G401.6 (cell line): ENCODE results near the gene CDC42.
"Not testable (repeated sequence)": the region's sequence is repeated elsewhere in the genome, so short reads cannot be mapped to it uniquely, and the experiment has no call there.

Experiments
- FAIRE-seq: peaks from 2 replicates; lab custom pipeline; 2012; peaks lifted over from hg19 to GRCh38; lab: Jason Lieb, UNC

The CDC42 gene

DNA sequence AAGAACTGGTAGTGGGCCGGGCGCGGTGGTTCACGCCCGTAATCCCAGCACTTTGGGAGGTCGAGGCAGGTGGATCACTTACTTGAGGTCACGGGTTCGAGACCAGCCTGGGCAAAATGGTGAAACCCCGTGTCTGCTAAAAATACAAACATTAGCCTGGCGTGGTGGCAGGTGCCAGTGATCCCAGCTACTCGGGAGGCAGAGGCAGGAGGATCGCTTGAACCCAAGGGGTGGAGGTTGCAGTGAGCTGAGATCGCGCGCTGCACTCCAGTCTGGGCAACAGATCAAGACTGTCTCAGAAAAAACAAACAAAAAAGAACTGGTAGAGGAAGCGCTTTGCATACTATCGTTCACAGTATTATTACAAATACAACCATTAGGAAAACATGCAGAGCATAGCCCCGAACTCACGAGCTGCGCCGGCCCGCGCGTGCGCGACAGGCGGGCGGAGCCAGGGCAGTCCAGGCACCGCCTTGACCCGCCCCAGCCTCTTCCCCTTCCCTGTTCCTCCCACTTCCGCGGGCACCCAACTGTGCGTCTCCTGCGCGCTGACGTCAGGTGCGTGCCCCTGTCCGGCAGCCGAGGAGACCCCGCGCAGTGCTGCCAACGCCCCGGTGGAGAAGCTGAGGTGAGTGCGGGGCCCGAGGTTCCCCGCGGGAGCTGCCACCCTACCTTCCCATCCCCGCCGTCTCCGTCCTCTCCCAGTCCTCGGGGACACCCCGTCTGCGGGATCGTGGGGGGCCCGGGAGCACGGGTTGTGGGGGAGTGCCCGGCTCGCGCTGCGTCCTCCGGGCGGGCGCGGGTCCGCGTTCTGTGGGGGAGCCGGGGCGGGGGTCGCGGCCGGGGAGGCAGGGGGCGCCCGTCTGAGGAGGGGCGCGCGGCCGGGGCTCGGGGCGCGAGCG, at the start of gene CDC42:
Gene CDC42 (plus strand): TSS at position 595 of the 902 bp plus-strand sequence. CDS start 25,770 bp downstream, outside the sequence.
- peak; percentile 81 for FAIRE-seq

DNA sequence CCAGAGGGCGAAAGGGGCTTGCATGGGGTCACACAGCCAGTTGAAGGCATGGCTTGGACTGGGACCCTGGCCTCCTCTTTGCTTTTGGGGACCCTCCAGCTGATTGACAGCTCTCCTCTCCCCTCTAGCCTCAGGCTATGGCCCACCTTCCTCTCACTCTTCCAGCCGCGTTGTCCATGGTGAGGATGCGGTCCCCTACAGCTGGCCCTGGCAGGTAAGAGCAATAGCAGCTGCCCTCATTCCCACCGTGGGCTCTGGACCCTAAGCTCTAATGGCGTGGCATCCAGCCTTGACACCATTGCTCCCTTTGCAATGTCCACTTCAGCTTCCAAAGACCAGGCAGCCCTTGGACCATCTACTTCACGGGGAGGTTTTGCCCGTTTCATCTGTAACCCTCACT, 49.6 kb upstream of the CDC42 start:
- FAIRE-seq: not testable (repeated sequence)

DNA sequence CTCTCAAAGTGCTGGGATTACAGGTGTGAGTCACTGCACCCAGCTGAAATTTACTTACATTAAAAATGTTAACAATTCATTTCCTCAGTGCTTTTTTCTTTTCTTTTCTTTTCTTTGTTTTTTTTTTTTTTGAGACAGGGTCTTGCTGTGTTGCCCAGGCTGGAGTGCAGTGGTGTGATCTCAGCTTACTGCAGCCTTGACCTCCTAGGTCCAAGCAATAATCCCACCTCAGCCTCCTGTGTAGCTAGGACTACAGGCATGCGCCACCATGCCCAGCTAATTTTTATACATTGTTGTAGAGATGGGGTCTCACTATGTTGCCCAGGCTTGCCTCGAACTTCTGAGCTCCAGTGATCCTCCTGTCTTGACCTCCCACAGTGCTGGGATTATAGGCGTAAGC, 48.5 kb upstream of the CDC42 start:
- FAIRE-seq: not testable (repeated sequence)

DNA sequence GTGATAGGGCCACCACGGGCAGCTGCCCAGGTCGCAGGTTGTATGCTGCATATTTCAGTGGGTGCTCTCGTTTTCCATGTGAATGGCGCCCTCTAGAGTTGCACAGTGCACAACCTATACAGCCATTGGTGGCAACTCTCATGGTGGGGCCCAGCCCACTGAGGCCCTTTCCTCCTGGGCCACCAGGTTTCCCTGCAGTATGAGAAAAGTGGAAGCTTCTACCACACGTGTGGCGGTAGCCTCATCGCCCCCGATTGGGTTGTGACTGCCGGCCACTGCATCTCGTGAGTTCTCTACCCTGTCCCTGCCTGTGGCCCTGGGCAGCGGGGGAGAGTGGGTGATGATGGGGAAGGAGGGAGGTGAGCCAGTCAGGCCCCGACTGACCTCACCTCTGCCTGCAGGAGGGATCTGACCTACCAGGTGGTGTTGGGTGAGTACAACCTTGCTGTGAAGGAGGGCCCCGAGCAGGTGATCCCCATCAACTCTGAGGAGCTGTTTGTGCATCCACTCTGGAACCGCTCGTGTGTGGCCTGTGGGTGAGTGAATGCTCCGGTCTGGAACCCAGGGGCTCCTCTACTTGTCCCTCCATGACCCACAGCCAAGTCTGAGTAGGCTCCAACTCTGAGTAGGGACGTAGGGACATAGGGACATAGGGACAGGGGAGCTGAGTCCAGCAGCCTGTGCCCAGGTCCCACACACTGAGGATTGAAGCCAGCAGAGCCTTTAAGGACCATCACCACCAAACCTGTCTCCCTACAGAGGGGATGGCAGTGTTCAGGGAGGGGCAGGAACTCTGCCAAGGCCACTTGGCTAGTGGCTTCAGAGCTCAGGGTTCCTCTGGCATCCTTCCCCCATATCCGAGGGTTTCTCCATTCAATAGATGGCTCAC, 47.0 kb upstream of the CDC42 start:
- FAIRE-seq: not testable (repeated sequence)

DNA sequence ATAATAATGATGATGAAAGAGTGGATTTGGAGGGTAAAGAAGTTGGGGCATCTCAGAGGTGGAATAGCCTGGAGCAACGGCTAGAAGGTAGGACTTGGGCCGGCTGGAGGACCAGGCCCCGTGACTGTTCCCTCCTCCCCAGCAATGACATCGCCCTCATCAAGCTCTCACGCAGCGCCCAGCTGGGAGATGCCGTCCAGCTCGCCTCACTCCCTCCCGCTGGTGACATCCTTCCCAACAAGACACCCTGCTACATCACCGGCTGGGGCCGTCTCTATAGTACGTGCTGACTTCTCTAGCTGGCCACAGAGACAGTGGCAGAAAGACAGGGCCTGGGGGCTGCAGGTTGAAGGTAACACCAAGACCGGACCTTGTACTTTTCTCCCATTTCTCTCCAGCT, 45.8 kb upstream of the CDC42 start:
- FAIRE-seq: not testable (repeated sequence)

DNA sequence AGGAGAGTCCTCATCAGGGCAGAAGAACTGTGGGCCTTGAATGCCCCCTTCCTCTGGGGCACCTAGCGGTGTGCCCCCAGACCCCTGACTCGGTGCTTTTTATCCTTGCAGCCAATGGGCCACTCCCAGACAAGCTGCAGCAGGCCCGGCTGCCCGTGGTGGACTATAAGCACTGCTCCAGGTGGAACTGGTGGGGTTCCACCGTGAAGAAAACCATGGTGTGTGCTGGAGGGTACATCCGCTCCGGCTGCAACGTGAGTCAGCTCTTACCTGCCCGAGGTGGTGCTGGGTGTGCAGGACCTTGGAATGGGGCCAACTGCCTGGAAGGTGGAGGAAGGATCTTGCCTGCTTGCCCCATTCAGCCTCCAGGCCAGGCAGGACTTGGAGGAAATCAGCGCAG, 45.2 kb upstream of the CDC42 start:
- not testable (repeated sequence) for FAIRE-seq

DNA sequence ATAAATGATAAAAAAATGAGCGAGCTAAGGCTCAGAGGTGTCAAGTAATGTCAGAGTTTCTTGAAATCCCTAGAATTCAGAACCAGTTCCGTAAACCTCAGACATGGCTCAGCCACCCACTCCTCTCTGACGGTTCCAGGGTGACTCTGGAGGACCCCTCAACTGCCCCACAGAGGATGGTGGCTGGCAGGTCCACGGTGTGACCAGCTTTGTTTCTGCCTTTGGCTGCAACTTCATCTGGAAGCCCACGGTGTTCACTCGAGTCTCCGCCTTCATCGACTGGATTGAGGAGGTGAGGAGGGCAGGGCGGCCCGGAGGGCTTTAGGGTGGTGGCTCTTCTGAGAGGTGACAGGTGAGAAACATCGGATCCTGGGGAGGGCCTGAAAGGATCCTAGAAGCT, 42.9 kb upstream of the CDC42 start:
- not testable (repeated sequence) for FAIRE-seq

DNA sequence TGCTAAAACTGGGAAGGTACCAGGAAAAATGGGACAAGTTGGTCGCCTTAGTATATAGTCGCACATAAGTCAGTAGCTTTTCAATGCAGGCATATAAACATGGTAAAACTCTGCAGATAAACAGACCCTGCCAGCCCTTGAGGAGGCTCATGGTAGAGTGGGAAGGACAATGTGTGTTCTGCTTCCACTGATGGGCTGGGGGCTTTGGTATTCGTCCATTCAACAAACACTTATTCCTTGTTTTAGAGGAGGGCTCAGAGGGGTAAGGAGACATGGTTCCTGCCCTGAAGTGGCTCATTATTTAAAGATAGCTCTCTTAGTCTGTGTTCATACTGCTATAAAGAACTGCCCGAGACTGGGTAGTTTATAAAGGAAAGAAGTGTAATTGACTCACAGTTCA, 39.8 kb upstream of the CDC42 start:
- FAIRE-seq: not testable (repeated sequence)

DNA sequence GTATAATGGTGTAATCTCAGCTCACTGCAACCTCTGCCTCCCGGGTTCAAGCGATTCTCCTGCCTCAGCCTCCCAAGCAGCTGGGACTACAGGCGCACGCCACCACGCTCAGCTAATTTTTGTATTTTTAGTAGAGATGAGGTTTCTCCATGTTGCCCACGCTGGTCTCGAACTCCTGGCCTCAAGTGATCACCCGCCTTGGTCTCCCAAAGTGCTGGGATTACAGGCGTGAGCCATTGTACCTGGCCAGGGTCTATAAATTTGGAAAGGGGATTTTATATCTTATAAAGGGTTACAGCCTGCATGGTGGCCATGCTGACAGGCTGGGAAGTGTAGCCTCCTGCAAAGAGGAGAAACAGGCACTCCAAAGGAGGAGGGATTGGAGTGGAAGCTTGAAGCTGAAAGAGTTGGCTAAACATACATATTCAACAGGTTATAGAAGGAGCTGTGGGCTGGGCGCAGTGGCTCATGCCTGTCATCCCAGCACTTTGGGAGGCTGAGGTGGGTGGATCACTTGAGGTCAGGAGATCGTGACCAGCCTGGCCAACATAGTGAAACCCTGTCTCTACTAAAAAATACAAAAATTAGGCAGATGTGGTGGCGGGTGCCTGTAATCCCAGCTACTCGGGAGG, 37.8 kb upstream of the CDC42 start:
- FAIRE-seq: not testable (repeated sequence)

DNA sequence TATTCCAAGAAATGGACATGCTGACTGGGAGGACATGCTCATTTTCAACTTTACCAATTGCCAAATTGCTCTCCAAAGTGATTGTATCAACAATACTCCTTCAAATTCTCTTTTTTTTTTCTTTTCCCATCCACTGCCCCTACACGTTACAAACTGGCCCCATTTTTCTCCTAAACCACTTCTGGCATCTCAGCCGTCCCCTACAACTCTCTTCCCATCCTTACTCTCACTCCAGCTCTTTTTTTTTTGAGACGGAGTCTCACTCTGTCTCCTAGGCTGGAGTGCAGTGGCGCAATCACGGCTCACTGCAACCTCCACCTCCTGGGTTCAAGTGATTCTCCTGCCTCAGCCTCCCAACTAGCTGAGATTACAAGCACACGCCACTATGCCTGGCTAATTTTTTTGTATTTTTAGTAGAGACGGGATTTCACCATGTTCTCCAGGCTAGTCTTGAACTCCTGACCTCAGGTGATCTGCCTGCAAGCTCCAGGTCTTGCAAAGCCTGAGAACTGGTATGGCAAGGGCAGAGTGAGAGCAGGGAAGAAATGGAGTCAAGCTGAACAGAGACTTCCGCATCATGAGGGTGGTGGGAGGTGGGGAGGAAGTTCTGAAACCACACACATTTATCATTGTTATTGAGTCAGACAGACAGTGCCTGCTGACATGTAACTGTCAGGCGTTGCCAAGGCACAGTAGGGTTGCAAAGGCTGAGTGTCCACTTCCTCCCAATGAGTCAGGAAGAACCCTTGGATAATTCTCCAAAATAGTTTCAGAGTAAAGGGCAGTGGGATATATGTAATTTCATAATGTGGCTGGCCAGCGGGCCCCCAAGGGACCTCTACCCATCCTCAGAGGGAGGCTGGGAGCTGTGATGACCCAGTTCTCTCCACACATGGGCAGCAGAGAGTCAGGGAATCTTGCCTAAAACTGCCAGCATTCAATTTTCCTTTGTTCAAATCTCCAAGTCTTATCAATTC, 33.6 kb upstream of the CDC42 start:
- no peak for FAIRE-seq

DNA sequence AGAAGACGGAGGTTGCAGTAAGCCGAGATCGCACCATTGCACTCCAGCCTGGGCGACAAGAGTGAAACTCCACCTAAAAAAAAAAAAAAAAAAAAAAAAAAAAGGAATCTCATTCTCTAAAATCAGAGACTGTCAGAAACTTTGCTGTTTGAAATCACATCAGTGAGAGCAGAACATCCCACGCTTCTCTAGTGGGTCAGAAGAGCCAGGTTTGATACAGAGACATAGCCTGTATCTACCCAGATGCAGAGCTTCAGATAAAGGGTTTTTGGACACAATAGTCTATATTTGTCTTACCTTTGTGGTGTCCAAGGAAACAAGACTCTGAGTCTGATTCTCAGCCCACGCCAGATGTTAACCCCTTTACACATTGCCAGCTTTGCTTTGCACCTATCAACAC, 31.4 kb upstream of the CDC42 start:
- no peak for FAIRE-seq

DNA sequence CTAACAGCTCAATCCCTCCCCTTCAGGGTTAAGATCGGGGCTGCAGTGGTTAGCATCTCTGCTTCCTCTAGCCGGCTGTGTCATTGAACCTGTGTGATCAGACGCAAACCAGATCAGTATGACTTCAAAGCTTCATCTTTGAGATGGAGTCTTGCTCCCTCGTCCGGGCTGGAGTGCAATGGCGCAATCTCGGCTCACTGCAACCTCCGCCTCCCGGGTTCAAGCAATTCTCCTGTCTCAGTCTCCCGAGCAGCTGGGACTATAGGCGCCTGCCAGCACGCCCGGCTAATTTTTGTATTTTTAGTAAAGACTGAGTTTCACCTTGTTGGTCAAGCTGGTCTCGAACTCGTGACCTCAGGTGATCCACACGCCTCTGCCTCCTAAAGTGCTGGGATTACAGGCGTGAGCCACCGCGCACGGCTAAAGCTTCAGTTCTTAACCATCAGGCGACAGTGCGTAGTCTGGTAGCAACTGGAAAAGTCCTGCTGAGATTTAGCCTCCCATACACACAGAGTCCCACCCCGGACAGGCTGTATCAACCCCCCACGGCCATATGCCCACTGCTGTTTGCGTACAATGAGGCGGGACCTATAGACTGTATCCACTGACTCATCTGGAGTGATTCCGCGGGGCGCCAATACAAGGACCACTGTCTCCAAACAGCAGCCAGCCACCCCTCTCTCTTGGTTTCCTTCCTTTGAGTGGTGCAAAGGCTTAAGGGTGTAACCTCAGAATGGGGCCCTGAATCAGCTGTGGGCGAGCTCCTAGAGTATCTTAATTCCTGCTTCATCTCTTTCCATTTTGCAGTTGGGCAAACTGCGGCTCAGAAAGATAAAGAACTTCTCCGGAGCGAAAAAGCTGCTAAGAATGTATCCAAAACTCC, 27.8 kb upstream of the CDC42 start:
- no peak for FAIRE-seq

DNA sequence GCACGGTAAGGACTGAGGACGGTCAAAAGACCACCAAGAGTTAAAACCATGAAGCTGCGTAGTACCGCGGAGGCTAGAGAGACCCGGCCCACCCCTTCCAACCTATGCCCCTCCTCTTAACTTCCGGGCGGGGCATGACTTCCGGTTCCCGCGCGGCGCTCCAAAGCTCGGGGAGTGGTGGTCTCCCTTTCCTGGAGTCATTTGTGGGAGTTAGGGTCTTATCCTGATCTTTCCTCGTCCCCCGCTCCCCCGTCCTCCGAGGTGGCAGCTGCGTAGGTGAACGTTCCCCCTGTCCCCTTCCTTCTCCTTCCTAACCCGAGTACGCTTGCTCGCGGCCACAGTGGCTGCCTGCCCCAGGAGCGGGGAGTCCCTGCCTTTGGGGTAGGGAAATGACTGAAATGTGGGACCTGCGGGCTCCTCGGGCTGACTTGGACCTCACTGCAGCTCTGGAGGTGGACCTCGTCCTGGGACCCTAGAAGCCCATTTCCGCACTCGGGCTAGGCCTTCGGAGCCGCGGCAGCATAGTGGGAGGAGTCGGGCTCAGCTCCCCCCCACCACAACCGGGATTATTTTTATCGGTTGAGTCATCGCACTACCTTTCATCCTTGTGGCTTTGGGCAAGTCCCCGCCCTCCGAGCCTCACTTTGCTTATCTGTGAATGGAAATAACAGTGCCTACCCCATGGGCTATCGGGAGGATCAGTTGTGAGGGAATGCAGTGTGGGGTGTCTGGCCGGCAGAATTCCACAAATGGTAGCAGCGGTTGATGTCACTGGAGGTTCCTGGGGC, 26.9 kb upstream of the CDC42 start:
- peak; percentile 95 for FAIRE-seq

DNA sequence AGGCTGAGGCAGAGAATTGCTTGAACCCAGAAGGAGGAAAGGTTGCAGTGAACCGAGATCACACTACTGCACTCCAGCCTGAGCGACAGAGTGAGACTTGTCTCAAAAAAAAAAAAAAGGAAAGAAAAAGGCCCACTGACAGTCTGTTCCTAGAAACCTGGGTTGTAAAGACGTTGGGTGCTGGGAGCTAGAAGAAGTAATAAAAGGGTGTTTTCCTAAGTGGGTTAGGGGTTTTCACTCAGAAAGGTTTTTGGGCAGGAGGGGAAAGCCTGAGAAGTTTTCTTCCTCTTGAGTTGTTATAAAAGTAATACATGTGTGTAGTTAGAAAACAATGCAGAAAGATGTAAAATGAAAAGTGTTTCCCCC, 25.6 kb upstream of the CDC42 start:
- no peak for FAIRE-seq

DNA sequence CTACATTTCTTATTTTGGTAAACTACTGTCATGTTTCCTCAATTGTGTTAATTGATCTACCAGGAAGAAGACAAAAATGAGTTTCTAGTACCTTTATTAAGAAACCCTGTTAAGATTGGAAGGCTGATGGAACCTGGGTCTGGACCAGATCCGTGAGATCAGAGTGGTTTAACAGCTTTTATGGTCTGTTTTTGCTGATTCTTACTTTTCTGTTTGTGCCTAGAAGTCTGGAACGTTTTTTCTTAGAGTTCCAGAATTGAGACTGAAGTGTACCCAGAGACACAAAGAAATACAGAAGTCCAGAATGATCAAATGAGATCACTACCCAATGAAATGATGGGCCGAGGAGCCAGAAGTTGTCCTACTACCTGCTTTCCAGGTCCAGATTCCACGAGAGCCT, 22.5 kb upstream of the CDC42 start:
- no peak for FAIRE-seq

DNA sequence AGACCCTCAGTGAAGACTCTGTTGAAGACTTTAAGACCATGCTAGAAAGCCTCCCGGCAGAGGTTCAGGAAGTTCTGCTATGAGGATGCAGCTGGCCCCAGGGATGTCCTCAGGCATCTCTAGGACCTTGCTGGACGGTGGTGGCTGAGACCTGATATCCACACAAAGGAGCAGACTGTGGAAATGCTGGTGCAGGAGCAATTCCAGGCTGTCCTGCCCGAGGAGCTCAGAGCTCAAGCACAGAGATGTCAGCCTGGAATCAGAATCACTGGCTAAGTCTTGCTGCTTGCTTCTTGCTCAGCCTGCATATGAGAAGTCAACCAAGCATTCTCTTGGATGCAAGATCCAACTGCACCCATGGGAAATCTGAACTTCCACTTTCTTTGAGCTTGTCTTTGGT, 22.0 kb upstream of the CDC42 start:
- FAIRE-seq: no peak

DNA sequence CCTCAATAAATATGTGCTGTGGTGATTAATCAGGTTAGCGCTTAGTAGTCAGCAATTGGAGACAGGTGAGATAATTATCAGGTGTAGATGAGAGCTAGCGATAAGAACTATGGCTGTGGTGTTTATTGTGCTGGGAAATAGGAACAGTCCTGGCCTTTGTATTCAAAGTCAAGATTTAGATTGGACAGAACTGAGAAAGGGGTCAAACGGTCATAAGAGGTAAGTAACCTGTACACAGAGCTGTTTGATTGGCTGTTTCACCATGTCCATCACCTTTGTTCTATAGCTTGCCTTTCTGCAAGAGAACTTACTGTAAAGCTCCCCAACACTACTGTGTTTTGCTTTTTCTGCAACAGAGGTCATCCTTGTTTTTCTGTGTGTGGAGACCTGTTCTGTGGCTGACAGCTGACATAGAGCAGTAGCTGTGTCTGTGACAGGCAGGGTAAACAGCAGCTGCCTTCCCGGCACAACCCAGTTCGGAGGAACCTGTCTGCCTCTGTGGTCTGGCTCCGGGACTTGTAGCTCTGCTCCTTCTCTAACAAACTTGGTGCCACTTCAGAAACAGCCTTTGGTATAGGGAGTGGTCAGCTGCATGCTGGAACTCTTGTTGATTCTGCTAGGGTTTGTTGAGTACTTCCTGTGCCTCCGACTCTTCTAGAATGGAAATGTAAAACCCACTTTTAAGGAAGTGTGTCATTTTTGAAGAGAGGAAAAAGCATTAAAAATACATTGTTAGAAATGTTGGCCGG, 21.1 kb upstream of the CDC42 start:
- no peak for FAIRE-seq

DNA sequence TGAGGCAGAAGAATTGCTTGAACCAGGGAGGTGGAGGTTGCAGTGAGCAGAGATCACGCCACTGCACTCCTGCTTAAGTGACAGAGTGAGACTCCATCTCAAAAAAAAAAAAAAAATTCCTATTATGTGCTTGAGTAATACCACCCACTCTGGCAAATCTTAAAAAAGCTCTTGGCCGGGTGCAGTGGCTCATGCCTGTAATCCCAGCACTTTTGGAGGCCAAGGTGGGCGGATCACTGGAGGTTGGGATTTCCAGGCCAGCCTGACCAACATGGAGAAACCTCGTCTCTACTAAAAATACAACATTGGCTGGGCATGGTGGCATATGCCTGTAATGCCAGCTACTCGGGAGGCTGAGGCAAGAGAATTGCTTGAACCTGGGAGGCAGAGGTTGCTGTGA, 17.7 kb upstream of the CDC42 start:
- not testable (repeated sequence) for FAIRE-seq

DNA sequence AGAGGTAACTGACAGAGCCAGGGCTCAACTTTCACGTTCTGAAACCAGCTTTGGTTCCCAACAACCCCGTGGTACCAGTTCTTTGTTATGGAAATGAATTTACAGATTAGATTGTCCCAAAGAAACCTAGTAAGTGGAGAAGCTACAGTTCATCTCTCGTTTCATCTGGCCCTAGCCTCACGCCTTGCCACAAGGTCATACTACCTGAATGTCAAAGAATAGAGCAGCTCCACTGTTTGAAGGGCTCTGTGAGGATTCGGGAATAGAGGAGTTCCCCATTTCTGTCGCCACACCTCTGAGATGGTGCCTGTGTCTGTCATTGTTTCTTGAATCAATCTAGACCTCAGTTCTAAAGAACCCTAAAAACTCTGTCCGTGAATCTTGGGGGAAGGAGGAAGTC, 15.0 kb upstream of the CDC42 start:
- FAIRE-seq: no peak
